Endothelial cell of umbilical vein (primary cell): ENCODE measurements around the gene ADGRE3. TPM values are rescaled to one million over a fixed set of nuclear protein-coding genes. Genes with fewer than 3 reads are reported as not detected.

ENCODE experiments used
- BruUV-seq: library from RNA; stranded (reverse); fragments of 400-500 nt; replicated peaks from 2 replicates; lab custom pipeline; 2021; lab: Mats Ljungman, UMichigan
- CTCF ChIA-PET: fragments of 300-600, 350-600 bp; sonication (Branson Sonifier 250); formaldehyde crosslinking; loops from one replicate; lab custom pipeline; 2021; ENCODE audit warnings: antibody characterized with exemption, inconsistent platforms; lab: Charles Lee
- POLR2A ChIA-PET: fragments of 300-600, 350-600 bp; sonication (Branson Sonifier 250); formaldehyde crosslinking; loops from one replicate; lab custom pipeline; 2021; ENCODE audit warnings: antibody characterized with exemption, inconsistent platforms; lab: Charles Lee
- DNase-seq: peaks from one replicate; pipeline ENCODE4 v3.0.0-alpha.2; 2011; ENCODE audit warnings: low read depth, low spot score
- FAIRE-seq: peaks from 2 replicates; lab custom pipeline; 2011; peaks lifted over from hg19 to GRCh38; lab: Jason Lieb, UNC
- H2AFZ ChIP-seq: 2 replicates; pipeline ENCODE4 v1.6.0; 2012; ENCODE audit warnings: low read depth, low read length, control low read depth, inconsistent platforms
- H3K27ac ChIP-seq: 2 replicates; pipeline ENCODE4 v1.5.1; 2011; ENCODE audit warnings: low read depth, mild to moderate bottlenecking, control low read depth, low read length, moderate library complexity; ENCODE audit not compliant: insufficient read depth
- H3K27me3 ChIP-seq, 2 experiments: 2 replicates each; pipeline versions ENCODE4 v1.6.0 to v1.6.1; 2011; ENCODE audit warnings: low read length in 2 of 2, mixed read lengths in 1 of 2; ENCODE audit not compliant: control insufficient read depth in 2 of 2, insufficient read depth in 2 of 2
- H3K36me3 ChIP-seq, 2 experiments: 2 replicates in 1 of 2; 3 replicates in 1 of 2; pipeline ENCODE4 v1.5.1; 2011; ENCODE audit warnings: low read length in 2 of 2, mild to moderate bottlenecking in 1 of 2, moderate library complexity in 1 of 2; ENCODE audit not compliant: control insufficient read depth in 2 of 2, insufficient read depth in 2 of 2; ENCODE audit errors: extremely low read depth in 1 of 2
- H3K4me1 ChIP-seq: 3 replicates; pipeline ENCODE4 v1.5.1; 2011; ENCODE audit warnings: mild to moderate bottlenecking, low read length; ENCODE audit not compliant: control insufficient read depth, insufficient read depth; ENCODE audit errors: extremely low read depth
- H3K4me2 ChIP-seq: 2 replicates; pipeline ENCODE4 v1.6.1; 2011; ENCODE audit warnings: low read length, control low read depth, mixed read lengths; ENCODE audit not compliant: insufficient read depth
- H3K4me3 ChIP-seq, 3 experiments: fragments of 200-600 bp in 1 of 3; sonication (generic), shearing (Covaris generic) in 1 of 3; replicated peaks in 1 of 3; 2 replicates each; pipeline ENCODE4 v1.5.1; 2011 to 2016; ENCODE audit warnings: control low read depth in 3 of 3, low read length in 3 of 3, mild to moderate bottlenecking in 2 of 3, inconsistent platforms in 1 of 3, low read depth in 1 of 3, moderate library complexity in 1 of 3; ENCODE audit not compliant: insufficient read depth in 1 of 3
- H3K79me2 ChIP-seq: 2 replicates; pipeline ENCODE4 v1.6.0; 2012; ENCODE audit warnings: low read length, inconsistent platforms; ENCODE audit not compliant: control insufficient read depth, insufficient read depth
- H3K9ac ChIP-seq: replicated peaks from 2 replicates; pipeline ENCODE3; 2011; ENCODE audit warnings: low read length, control low read depth; ENCODE audit not compliant: insufficient read depth; ENCODE audit errors: extremely low read depth
- H3K9me1 ChIP-seq: replicated peaks from 3 replicates; pipeline ENCODE4 v1.6.0; 2011; ENCODE audit warnings: mild to moderate bottlenecking, low read length; ENCODE audit not compliant: control insufficient read depth, insufficient read depth; ENCODE audit errors: extremely low read depth
- H3K9me3 ChIP-seq: replicated peaks from 2 replicates; pipeline ENCODE4 v1.5.1; 2012; ENCODE audit warnings: low read length, inconsistent platforms; ENCODE audit not compliant: control insufficient read depth, insufficient read depth
- H4K20me1 ChIP-seq: replicated peaks from 2 replicates; pipeline ENCODE3; 2011; ENCODE audit warnings: mild to moderate bottlenecking, low read length; ENCODE audit not compliant: control insufficient read depth, insufficient read depth; ENCODE audit errors: extremely low read depth
- EZH2 ChIP-seq: IDR thresholded peaks from 2 replicates; pipeline ENCODE4 v1.6.1; 2012; ENCODE audit warnings: borderline replicate concordance, low read depth, mild to moderate bottlenecking, moderate library complexity, low read length, inconsistent platforms; ENCODE audit not compliant: severe bottlenecking
- FOS ChIP-seq: IDR thresholded peaks from 2 replicates; pipeline ENCODE4 v1.6.1; 2011; ENCODE audit warnings: mild to moderate bottlenecking, low read length, moderate library complexity, borderline replicate concordance; ENCODE audit not compliant: insufficient read depth
- GATA2 ChIP-seq: IDR thresholded peaks from 2 replicates; pipeline ENCODE4 v1.7.0; 2011; ENCODE audit warnings: low read depth, mild to moderate bottlenecking, moderate library complexity, mixed read lengths, low read length; ENCODE audit not compliant: insufficient read length, insufficient read depth
- JUN ChIP-seq: IDR thresholded peaks from 2 replicates; pipeline ENCODE4 v1.6.1; 2011; ENCODE audit warnings: borderline replicate concordance, low read depth; ENCODE audit not compliant: insufficient read length, insufficient read depth
- MAX ChIP-seq: IDR thresholded peaks from 2 replicates; pipeline ENCODE4 v1.6.1; 2011; ENCODE audit not compliant: insufficient read depth, insufficient read length
- MYC ChIP-seq: IDR thresholded peaks from one replicate; pipeline ENCODE4 v1.6.1; 2011; ENCODE audit warnings: mild to moderate bottlenecking, low read depth, low read length
- POLR2A ChIP-seq: IDR thresholded peaks from 2 replicates; pipeline ENCODE4 v1.6.1; 2012; ENCODE audit warnings: low read depth, mild to moderate bottlenecking, control low read depth, low read length
- POLR2AphosphoS5 ChIP-seq: IDR thresholded peaks from 2 replicates; pipeline ENCODE4 v1.6.1; 2012; ENCODE audit warnings: low read depth, mild to moderate bottlenecking, control low read depth, low read length, moderate library complexity; ENCODE audit not compliant: insufficient read depth
- dilution Hi-C: fragments of 300-500 bp; cut with MboI; formaldehyde crosslinking; loops from one replicate; pipeline ENCODE4 v1.15.0; 2019; ENCODE audit warnings: low sequenced_read_pairs; ENCODE audit not compliant: extremely low pct_ligation_motif_present
- intact Hi-C: fragments of 100-400 bp; cut with micrococcal nuclease; formaldehyde crosslinking; loops from one replicate; pipeline ENCODE4 v1.10.0; 2022
- polyA plus RNA-seq, 4 experiments: library from polyadenylated mRNA; depleted of rRNA in 3 of 4; stranded (reverse) in 3 of 4; unstranded in 1 of 4; fragments of >200 nt; gene quantifications; 2 replicates each; pipeline versions ENCODE4 v1.2.1 to v1.2.3, GENCODE V29; 2011 to 2012; ENCODE audit warnings: missing spikeins in 1 of 4
- total RNA-seq: library from RNA; stranded (reverse); gene quantifications from 2 replicates; pipeline ENCODE4 v1.2.3, GENCODE V29; 2021
- TF ChIP-seq, protein P1 (sequence below), 2 donors: IDR thresholded peaks; 1 replicate in 1 of 2; 2 replicates in 1 of 2; pipeline ENCODE4 v1.5.1; 2011; ENCODE audit warnings: low read length in 2 of 2, mild to moderate bottlenecking in 2 of 2, moderate library complexity in 2 of 2, control low read depth in 1 of 2, inconsistent platforms in 1 of 2, low read depth in 1 of 2; ENCODE audit not compliant: insufficient read depth in 1 of 2; ENCODE audit errors: extremely low read depth in 1 of 2

ADGRE3 gene
- total and polyA plus RNA-seq, 2 donors (not counting 3 experiments of a cell fraction or from before 2014, with no cell fraction given), result not detected

DNA sequence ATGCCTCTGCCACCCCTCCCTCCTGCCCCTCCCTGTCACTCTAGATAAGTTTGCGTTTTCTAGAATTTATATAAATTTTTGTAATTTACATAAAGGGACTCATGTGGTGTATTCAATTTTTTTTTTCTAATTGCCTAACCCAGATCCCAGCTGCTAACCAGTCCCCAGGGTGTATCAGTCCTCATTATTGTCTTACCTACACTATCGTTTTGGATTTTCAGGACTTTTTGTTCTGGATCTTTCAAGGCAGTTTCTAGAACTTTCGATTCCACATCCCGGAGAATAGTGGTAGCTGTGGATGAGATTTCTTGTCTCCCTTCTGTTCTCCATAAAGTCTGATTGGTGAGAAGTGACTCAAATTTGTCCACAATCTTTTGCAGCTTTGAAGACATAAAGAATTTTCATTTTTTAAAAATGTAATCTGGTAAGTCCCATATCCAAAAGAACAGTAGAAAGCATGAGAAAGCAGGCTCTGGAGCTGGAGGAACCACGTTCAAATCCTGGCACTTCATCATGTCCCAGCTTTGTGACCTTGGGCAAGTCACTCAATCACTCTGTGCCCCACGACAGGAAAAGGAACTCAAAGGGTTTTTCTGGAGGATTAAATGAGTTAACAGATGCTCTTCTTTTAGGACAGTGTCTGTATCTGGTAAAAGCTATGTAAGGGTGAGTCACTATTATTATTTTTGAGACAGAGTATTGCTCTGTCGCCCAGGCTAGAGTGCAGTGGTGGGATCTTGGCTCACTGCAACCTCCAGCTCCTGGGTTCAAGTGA, 19.7 kb downstream of the ADGRE3 start:
- ChIA-PET CTCF (interaction anchor here (0.7 to 0.9 kb wide), 2 partner anchors 10 to 13 kb away, joined by 3 read pairs; no protein-coding TSS in a partner anchor), POLR2A (no interaction called here)
- BruUV-seq, result no TSS peak
- no peaks in the 10 kb centered on the region for H3K79me2 ChIP-seq
- dilution Hi-C loops, result no loop called here
- no peaks in the 10 kb centered on the region for H3K27me3 ChIP-seq
- H3K27ac ChIP-seq, result no peak overlapping the region
- H3K9ac ChIP-seq, result no peak overlapping the region
- H3K9me3 ChIP-seq, result no peaks in the 10 kb centered on the region
- no peak for DNase-seq
- TF ChIP-seq MYC (no peak), POLR2AphosphoS5 (no peak), EZH2 (no peak), FOS (no peak), GATA2 (no peak), MAX (no peak), POLR2A (no peak), JUN (no peak)
- TF ChIP-seq, protein P1, sequence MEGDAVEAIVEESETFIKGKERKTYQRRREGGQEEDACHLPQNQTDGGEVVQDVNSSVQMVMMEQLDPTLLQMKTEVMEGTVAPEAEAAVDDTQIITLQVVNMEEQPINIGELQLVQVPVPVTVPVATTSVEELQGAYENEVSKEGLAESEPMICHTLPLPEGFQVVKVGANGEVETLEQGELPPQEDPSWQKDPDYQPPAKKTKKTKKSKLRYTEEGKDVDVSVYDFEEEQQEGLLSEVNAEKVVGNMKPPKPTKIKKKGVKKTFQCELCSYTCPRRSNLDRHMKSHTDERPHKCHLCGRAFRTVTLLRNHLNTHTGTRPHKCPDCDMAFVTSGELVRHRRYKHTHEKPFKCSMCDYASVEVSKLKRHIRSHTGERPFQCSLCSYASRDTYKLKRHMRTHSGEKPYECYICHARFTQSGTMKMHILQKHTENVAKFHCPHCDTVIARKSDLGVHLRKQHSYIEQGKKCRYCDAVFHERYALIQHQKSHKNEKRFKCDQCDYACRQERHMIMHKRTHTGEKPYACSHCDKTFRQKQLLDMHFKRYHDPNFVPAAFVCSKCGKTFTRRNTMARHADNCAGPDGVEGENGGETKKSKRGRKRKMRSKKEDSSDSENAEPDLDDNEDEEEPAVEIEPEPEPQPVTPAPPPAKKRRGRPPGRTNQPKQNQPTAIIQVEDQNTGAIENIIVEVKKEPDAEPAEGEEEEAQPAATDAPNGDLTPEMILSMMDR (IDR thresholded peaks at IDR 0.05; ENCODE audit: extremely low read depth in 1 of 2, insufficient read depth in 1 of 2, low read depth in 1 of 2, low read length in 2 of 2), result no peak
- no peaks in the 10 kb centered on the region for H3K36me3 ChIP-seq
- no peaks in the 10 kb centered on the region for H4K20me1 ChIP-seq
- no peak for FAIRE-seq
- H2AFZ ChIP-seq, result no peak overlapping the region
- intact Hi-C loops, result no loop called here
- no peaks in the 10 kb centered on the region for H3K9me1 ChIP-seq
- H3K4me3 ChIP-seq, result no peak overlapping the region
- no peaks in the 10 kb centered on the region for H3K4me1 ChIP-seq
- H3K4me2 ChIP-seq, result no peak overlapping the region
